GM21515 (cell line): Measurements from ENCODE around the gene OTOA.
"Not testable (repeated sequence)": the region's sequence is repeated elsewhere in the genome, so short reads cannot be mapped to it uniquely, and the experiment has no call there.

Experiments used
- ATAC-seq: cut with Tn5 transposase; IDR thresholded peaks from one replicate; pipeline ENCODE4 v1.9.1; 2021; ENCODE audit not compliant: unreplicated experiment

Gene OTOA

DNA sequence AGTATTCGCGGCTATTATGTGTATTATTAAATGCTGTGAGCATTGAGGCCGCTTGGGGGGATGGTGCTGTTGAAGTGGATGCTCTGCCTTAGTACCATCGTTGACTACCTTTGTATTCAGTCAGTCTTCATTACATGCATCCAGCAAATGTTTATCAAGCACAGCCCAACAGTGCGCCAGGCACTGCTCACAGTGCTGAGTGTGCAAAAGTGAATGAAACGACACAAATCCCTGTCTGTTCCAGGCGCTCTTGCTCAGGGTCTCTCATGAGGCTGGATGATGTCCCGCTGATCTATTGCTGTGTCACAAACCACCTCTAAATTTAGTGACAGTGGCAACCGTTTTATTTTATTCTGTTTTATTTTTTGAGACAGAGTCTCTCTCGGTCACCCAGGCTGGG lies 53.8 kb downstream of the OTOA start:
- no peak for ATAC-seq

DNA sequence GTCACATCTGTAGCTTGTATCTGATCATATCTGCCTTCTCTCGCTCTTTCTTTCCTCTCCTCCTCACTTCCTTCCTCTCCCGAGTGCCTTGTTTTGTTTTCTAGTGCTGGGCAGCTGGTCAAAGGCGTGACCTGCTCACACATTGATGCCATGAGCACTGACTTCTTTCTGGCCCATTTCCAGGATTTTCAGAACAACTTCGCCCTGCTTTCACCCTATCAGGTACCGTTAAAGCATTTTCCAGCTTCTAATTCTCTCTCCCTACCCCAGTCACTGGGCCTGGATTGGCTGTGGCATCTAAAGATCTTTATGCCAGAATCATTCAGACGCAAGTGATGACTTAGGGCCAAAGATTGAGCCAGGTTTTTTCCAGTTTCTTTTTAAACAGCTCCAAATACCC lies 55.5 kb downstream of the OTOA start:
- ATAC-seq = no peak

DNA sequence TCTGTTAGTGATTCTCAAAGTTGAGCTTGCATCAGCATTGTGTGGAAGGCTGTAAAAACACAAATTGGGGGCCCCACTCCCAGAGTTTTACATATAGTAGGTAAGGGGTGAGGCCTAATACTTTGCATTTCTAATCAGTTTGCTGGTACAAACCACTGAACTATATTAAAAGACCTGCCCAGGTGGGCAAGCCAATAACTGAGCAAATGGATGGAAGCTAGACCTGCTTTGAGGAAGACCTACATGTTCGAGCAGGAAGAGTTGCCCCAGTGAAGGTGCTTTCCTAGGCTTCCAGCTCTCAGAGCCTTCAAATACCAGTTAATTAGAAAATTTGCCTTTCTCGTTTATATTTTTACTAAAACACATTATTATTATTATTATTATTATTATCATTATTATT lies 56.8 kb downstream of the OTOA start:
- no peak for ATAC-seq

DNA sequence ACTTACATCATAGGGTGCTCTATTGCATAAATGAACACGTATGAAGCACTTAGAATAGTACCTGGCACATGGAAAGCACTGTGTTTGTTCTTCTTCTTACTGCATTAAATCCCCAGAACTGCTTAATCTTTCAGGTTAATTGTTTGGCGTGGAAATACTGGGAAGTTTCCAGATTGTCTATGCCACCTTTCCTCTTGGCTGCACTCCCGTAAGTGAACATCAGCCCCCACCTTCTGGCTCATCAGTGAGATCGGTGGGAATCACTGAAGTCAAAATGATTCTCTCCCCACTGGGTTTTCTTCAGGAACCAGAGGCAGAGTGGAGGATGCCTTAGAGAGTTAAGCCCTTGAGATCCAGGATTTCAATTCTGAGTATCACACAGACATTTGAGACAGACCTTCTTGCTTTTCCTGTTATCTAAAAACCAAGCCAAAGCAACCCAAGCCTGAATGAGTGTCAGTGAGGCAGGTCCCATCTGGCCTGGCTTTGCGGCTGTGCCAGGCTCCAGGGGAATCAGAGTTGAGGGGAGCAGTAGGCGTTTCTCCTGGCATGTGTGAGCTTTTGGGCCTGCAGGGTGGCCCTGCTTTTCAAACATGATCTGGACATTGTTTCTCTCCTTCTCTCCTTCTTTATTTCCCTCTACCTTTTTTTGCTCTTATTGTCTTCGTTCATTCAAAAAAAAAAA lies 59.1 kb downstream of the OTOA start:
- no peak for ATAC-seq

DNA sequence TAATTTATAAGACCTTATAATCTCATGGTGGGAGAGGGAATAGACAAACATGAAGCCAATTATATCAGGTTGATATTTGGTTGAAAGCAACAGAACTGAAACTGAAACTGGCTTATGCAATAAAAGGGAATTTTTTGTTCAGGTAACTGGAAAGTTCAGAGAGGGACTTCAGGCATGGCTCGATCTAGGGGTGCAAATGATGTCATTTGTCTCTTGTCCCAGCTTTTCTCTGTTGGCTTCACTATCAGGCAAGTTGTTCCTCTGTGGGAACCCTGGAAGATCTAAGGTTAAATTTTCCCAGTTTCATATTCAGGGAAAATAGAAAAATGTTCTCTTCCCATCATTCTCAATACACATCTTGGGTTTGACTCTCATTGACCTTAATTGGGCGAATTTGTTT lies 59.8 kb downstream of the OTOA start:
- no peak for ATAC-seq

DNA sequence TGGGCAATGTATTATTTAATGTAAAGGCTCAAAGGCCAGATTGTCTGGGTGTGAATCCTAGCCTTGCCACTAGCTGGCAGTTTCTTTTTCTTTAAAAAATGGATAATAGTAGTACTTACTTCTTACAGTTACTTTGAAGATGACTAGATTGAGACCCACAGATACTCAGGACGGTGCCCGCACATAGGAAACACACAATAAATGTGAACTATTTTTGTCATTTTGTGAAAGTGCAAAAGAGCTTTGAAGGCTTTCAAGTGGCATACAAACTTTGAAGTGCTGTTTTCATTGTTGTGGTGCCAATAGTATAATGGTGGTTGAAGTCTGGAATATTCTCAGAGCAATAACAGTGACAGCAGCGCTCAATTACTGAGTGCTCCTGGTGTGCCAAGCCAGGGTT lies 63.6 kb downstream of the OTOA start:
- ATAC-seq = no peak

DNA sequence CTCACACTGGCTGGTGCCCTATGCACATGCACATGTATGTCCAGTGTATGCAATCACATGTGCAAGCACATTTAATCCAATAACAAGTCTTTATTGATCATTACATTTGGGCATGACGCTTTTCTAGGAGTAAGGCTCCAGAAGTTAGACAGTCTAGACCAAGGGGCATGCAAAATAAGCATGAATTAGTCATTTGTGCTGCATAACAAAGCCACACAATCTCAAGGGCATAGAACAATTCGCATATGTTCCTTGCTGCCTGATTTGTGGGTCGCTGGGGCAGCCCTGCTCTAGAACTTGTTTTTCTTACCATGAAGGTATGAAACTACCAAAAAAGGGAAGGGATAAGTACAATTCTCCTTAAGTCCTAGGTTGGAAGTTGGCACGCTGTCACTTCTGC lies 67.5 kb downstream of the OTOA start:
- ATAC-seq = not testable (repeated sequence)

DNA sequence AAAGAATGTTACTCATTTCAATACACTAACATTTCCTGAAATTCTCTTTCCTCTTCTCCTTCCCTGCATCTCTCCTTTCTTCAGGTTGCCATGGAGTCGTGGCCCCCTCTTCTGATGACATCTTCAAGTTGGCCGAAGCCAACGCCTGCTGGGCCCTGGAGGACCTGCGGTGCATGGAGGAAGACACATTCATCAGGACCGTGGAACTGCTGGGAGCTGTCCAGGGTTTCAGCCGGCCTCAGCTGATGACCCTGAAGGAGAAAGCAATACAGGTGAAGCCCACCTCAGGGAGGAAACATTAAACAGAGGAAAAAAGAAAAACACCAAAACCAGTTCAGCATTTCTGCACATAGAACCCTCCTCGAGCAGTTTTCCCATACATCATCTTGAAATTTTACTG lies 76.9 kb downstream of the OTOA start:
- not testable (repeated sequence) for ATAC-seq

DNA sequence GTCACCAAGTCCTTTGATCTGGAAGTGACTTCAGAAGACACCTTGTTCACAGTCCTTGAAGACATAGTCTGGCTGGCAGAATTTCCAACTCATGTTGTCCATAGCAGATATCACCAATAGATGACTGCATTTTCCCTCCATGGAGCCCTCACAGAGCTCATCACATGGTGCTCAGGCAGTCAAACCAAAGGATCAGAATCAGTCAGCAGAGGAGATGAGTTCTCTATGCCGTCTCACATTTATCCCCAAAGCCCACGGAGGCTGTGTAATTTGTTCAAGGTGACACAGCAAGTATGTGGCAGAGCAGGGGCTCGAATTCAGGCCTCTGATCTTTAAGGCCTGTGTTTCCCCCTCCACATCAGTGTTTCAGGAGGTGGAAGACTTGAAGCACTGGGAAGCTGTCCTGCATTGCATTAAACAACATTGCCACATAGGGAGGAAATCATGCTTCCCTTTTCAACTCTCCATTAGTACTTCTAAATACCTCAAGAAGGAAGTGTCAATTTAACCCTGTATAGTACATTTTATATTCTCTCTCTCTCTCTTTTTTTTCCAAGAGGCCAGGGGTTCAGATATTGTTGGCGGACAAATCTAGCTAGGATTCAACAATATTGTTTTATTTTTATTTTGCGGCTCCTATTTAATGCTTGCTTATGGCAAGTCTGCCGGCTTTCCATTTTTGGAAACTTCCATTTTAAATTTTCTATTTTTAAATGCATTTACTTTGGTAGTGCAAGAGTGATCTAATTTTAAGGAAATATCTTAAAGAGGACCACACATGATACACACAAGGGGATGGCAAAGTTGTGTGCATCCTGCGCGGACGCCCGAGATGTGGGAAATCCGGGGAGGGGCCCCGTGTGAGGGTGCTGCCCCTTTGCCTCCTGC lies 92.7 kb downstream of the OTOA start:
- not testable (repeated sequence) for ATAC-seq

DNA sequence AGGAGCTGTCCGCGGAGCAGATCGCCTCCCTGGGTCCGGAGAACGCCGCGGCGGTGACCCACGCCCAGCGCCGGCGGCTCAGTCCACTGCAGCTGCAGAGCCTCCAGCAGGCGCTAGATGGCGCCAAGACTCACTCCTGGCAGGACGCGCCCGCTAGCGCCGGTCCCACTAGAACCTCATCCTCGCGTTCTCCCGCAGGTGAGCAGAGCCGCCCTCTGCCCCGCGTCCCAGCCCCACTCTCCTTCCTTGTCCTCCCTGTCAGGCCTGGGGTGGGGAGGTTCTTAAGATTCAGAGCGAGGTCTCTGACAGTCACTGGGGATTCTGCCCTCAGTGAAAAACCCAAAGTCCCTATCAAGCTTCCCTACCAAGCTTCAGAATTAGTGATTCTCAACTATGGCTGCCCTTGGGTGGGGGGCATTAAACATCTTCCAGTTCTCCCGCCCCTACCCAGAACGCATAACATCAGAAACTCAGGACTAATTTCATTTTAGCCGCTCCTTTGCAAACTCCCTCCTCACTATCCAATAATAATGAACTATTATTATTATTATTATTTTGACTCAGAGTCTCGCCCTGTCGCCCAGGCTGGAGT lies 93.4 kb downstream of the OTOA start:
- peak; percentile 78 for ATAC-seq

DNA sequence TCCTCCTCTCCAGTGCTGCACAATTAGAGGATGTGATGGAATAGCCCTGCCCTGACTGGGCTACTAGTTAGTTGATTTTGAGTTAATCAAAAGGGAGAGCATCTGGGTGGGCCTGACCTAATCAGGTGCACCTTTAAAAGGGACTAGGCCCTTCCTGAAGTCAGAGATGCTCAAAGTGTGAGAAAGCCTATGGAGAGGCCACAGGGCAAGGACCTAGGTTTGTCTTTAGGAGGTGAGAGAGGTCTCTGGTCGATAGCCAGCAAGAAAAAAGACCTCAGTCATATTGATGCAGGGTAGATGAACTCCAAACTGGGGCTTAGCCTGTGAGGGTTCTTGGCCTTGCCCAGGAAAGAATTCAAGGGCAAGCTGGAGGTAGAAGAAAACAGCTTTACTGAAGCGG lies 104.5 kb downstream of the OTOA start:
- ATAC-seq = not testable (repeated sequence)

DNA sequence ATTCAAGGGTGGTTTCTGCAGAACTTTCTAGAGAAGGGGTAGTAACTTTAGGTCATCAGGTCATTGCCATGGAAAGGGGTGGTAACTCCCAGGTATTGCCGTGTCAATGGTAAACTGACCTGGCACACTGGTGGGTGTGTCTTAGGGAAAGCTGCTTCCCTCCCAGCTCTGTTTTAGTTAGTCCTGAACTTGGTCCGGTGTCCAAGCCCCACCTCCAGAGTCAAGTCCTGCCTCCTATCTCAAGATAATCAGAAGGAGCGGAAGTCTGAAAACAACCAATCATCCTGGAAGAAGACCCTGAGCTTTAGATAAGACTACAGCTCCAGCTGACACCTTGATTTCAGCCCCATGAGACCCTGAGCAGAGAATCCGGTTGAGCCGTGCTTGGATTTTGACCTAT lies 105.0 kb downstream of the OTOA start:
- not testable (repeated sequence) for ATAC-seq

DNA sequence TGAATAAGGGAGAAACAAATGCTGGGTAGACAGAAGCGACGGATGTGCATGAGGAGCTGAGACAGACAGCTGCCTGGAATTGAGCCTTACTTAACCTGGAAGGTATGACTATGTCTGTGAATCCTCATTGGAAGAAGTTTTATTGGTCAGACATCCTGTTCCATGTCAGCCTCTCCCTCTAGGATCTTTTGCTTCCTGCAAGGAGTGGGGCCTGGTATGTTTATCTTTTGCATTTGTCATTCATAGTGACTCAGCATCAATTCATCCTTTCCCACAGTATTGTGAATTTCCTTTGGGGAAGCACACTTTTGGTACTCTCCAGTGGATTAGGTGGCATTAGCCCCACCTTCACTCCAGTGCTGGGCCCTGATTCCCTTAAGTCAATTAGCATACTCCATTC lies 105.5 kb downstream of the OTOA start:
- not testable (repeated sequence) for ATAC-seq

DNA sequence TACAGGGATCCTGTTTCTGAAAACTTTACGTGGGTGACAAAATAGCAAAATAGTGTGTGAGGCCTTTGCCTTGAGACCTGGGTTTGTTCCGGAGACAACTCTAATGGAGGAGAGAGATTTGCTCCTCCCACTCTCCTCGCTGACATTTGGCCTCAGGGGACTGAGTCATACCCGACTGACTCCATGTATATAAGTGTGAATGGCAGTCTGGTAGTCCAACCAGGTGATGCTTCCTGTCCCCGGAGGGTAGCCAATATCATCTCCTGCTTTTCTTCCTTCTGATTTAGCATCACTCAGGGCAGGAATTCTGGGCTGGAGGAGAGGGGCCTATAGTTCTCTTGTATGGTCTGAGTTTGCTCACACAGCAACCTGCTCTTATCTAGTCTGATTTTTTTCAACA lies 106.8 kb downstream of the OTOA start:
- ATAC-seq = not testable (repeated sequence)

DNA sequence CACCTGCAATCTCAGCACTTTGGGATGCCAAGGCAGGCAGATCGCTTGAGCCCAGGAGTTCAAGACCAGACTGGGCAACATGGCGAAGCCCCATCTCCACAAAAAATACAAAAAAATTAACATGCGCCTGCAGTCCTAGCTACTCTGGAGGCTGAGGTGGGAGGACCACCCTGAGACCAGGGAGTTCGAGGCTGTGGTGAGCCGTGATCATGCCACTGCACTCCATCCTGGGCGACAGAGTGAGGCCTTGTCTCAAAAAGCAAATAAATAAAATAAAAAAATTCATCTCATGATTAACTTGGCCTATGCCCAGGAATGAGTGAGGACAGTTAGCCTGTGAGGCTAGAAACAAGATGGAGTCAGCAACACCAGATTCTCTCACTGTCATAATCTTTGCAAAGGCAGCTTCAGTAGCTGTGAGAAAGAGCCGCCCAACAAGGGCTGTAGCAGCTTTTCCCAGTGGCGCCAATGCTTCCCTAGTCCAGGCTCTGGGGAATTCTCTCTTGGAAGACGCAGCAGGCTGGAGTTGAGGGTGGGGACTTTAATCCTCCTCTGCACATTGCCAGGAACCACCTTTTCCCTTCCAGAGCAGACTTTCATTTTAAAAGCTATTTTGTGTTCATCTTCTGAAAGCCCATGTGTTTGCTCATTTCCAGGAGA lies 108.9 kb downstream of the OTOA start:
- ATAC-seq = not testable (repeated sequence)

DNA sequence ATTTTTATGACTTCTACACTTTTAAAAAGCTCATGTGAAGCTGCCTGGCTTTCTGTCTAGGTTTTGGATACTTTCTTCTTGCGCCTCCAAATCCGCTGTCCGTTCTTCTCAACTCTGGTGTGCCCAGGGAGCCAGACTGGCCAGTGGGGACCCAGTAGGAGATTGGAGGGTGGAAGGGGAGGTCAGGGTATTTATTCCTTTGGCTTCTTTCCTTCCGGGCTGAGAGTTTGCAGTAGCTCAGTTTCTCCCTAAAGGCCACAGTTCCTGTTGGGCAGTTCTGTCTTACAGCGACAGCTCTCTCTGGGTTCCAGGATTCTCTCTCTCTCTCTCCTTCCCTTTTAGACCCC lies 109.4 kb downstream of the OTOA start:
- ATAC-seq = not testable (repeated sequence)

DNA sequence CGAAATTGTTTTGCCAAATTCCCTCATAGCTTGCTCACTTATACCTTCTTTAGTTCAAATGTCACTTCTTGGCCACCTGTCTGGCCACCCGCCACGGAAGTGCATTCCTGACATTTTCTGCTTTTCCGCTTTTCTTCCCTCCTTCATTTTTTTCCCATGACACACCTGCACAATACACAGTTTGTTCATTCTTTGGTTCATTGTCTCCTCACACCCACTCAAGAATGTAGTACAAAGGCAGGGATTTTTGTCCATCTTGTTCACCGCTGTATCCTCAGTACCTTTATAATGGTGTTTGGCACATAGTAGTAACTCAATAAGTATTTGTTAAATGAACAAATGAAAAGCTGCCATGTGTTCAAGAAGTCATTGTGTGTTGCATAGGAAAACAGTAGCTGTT lies 116.8 kb downstream of the OTOA start:
- not testable (repeated sequence) for ATAC-seq

DNA sequence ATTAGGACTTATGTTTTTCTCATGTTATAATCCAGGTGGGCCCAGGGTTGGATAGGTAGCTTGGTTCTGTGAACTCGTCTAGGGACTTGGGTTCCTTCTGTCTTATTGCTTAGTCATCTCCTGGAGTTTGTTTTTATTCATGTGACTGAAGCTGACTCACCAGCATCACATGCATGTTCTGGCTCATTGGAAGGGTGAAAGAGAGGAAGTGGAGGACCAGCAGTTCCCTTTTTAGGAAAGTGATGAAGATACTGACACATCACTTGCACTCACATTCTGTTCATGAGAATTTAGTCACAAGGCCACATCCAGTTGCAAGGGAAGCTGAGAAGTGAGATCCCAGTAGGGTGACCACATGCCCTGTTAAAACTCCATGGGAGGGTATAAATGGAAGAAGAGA lies 126.7 kb downstream of the OTOA start:
- ATAC-seq = not testable (repeated sequence)

DNA sequence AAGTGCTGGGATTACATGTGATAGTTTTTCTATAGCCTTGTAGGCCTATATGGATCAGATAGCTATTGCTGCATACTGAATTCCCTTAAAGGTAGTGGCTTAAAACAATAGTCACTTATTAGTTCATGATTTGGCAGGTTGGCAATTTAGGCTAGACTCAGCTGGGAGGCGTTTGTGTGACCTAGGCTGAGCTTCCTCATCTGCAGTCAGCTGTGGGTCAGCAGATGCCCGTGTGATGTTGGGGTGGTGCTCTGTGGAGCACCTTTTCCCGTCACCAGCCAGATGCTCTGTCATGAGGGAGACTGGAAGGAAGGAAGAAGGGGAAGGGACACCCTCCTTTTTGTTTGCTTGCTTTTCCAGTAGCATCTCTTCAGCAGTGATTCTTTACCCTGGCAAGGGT lies 129.5 kb downstream of the OTOA start:
- not testable (repeated sequence) for ATAC-seq

DNA sequence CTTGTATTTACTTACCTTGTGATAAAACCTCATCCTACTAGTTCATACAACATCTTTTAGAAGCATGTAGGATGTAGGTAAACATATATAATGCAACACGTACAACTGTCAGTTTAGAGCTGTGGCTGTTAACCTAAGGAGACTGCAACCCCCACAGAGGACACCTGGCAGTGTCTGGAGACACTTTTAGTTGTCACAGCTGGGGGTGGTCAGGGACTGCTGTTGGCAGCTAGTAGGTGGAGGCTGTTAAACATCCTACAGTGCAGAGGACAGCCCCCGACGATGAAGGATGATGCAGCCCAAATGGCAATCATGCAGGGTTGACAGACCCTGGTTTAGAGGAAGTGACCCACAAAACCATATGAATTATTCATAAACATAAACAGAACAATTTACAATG lies 134.8 kb downstream of the OTOA start:
- ATAC-seq = not testable (repeated sequence)

DNA sequence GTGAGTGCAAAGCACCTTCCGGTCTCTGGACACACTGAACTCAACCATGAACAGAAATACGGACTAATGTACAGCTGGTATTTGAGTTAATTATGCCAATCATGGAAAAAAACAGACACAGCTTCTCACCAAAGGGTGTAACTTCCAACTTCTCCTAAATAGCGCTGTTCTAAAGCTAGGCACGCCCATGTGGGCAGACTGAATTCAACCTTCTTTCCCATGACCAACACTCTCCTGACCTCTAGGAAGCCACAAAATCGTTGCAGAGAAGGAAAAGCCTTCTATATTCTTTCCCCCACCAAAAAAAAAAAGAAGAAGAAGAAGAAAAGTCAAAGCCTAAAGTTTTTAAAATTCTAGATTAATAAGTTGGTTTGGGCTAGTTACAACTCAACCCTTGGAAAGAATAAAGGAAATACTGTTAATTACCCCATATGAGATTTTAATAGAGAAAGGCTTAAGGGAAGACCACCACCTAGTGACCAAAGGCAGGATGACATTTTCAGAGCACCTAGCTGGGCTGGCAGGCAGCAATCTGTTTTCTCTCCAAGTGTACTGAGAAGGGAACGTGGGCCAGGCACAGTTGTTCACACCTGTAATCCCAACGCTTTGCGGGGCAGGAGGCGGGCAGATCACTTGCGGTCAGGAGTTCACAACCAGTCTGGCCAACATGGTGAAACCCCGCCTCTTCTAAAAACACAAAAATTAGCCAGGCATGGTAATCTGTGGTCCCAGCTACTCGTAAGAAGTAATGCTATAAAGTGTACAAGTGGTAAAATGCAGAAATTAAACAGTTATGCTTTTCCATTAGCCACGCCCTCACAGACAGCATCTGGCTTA lies 138.0 kb downstream of the OTOA start:
- ATAC-seq = not testable (repeated sequence)
